GM21367 (cell line): ENCODE results near the gene DHDH.

Experiments
- ATAC-seq: cut with Tn5 transposase; IDR thresholded peaks from one replicate; pipeline ENCODE4 v1.9.1; 2021; ENCODE audit not compliant: unreplicated experiment

Gene DHDH

DNA sequence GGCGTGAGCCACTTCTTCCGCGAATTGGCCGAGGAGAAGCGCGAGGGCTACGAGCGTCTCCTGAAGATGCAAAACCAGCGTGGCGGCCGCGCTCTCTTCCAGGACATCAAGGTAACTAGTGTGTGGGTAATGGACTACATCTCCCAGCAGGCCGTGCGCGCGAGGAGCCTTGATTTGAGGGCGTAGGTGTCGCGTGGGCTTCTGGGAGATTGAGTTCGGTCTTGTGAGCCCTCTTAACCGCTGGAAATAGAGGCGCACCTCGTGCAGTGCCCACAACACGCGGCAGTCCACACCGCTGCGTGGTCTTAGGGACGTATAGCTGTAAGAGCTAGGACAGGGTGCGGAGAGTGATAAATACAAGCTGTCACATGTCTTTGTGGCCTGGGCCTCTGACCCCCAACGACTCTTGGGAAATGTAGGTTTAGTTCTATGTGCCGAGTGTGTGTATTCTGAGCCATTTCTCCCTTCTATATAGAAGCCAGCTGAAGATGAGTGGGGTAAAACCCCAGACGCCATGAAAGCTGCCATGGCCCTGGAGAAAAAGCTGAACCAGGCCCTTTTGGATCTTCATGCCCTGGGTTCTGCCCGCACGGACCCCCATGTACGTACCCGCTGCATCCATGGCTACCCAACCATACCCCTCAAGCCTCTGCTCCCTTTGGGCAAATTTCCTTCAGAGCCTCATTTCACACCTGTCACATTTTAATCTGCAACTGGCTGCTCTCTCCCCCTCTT is 32.5 kb downstream of the DHDH start:
- ATAC-seq = no peak

- no peak for ATAC-seq
Observed at GRCh38 chr19:48966541-48967345, 33.2 kb downstream of the DHDH start.

GRCh38 chr19:48967346-48968178 is 34.1 kb downstream of the DHDH start:
- ATAC-seq = no peak

GRCh38 chr19:48968179-48968661 is 34.7 kb downstream of the DHDH start:
- ATAC-seq = no peak

GRCh38 chr19:48968813-48969218 is 35.3 kb downstream of the DHDH start:
- no peak for ATAC-seq

DNA sequence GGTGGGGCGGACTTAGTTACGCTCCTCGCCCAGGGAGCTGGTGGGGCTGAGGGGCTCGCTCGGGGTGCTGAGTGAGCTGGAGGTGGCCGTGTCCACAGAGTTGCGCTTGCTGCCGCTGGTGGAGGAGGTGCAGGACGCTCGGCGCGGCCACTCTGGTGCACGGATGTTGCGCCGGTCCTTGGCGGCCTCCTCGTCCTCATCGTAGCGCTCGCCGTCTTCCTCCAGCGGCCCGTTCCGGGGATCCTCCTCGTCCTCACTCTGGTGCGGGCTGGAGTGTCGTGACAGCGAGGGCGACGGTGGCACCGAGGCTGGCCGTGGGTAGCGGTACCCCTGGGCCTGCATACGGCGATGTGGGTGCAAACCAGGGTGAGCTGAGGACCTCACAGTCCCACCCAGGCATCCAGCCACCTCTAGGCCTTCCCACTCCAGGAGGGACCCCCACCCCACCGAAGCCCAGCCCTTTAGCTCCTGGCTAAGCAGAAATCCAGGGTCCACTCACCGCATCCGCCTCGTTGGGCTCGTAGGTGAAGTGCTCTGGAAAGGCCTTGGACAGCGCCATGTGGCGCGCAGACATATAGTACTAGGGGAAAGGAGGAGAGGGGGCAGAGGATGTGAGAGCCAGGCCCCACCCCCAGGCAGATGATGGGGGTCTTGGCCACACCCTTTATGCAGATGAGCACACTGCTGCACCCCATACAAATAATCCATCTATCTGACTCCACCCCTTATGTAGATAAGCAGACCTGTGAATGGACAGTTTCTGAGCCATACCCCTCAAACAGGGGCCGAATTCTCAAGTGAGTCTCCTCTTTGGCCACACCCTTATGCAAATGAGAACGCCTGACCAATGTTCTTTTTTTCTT is 36.0 kb downstream of the DHDH start:
- no peak for ATAC-seq

DNA sequence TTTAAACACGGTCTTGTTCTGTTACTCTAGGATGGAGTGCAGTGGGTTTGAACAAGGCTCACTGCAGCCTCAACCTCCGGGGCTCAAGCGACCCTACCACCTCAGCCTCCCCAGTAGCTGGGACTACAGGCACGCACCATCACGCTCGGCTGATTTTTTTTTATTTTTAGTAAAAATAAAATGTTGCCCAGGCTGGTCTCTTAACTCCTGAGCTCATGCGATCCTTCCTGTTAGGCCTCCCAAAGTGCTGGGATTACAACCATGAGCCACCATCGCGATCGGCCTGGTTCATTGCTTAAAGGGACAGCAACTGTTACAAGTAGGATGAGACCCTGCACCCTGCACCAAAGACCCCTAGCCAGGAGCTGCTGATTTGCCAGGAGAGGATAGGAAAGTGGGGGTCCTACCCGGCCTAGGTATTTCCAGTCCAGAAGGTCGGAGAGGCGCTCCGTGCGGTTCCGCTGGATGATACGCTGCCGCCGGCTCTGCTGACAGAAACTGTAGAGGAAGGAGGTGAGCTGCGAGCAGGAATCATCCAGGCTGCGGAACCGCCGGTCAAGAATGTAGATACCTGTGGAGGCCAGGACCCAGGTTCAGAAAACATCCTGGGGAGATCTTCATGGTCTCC is 36.8 kb downstream of the DHDH start:
- no peak for ATAC-seq

- ATAC-seq = no peak
Observed at GRCh38 chr19:48970923-48971395, 37.5 kb downstream of the DHDH start.

DNA sequence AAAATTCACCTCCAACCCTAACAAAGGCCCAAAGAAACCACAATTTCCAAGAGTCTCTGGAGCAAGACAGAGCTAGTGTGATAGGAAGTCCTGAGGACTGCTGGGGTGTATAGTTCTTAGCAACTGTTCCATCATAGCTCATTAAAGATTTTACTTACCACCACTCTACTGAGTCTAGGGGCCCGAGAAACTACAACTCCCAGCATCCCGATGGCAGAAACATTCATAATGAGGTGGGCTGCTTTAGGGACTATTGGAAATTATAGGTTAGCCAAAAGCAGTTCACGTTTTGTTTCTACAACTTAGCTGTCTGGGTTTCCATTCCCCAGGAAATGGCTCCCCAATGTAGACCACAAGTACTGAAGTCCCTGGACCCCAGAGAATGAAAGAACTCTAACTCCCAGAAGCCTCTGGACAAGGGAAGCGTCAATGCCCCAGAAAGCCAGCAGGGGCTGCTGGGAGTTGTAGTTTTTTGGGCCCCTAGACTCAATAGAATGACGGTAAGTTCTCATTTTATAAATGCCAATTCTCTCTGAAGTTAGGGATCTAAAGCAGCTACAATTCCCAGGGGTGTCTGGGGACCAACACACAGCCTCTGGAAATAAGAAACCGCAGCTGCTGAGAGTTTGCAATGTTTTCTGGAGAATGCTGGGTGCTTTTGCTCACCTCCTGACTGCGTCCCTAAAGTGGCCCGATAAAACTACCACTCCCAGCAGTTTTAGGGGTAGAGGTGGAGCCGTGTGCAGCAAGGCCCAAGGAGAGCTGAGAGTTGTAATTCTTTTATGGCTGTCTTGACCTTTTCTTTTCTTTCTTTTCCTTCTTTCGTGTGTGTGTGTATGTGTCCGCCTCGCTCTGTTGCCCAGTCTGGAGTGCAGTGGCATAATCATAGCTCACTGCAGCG is 42.7 kb downstream of the DHDH start:
- ATAC-seq = no peak

GRCh38 chr19:48977061-48977460 is 43.6 kb downstream of the DHDH start:
- no peak for ATAC-seq

DNA sequence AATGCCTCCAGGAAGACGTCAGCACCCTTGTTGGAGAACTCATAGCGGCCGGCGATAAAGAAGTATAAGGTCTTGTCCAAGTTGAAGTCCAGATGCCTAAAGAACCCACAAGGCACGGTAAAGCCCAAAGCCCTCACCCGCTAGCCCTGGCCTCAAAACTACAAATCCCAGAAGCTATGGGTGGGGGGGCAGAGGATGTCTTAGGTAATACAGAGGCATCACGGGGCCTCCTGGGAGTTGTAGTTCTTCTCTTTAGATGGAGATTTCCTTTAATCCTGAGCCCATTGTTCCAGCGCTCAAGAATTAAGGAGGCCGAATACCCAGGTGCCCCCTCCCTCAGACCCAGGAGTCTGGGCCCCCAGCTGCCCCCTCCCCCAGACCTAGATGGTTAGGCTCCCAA is 48.8 kb downstream of the DHDH start:
- ATAC-seq = no peak

GRCh38 chr19:48985711-48986110 is 52.2 kb downstream of the DHDH start:
- no peak for ATAC-seq

- ATAC-seq = no peak
Observed at GRCh38 chr19:48986211-48986610, 52.7 kb downstream of the DHDH start.

GRCh38 chr19:48987323-48987722 is 53.8 kb downstream of the DHDH start:
- no peak for ATAC-seq

DNA sequence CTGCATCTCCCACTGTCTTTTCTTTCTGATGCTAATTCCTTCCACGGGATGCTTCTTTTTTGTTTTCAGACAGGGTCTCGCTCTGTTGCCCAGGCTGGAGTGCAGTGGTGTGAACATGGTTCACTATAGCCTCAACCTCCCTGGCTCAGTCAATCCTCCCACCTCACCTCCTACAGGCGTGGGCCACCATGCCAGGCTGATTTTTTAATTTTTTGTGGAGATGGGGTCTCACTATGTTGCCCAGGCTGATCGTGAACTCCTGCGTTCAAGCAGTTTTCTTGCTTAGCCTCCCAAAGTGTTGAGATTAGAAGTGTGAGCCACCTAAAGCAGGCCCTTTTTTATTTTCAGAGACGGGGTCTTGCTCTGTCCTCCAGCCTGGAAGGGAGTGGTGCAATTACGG is 54.8 kb downstream of the DHDH start:
- no peak for ATAC-seq

- ATAC-seq = no peak
Observed at GRCh38 chr19:48988860-48989259, 55.4 kb downstream of the DHDH start.

DNA sequence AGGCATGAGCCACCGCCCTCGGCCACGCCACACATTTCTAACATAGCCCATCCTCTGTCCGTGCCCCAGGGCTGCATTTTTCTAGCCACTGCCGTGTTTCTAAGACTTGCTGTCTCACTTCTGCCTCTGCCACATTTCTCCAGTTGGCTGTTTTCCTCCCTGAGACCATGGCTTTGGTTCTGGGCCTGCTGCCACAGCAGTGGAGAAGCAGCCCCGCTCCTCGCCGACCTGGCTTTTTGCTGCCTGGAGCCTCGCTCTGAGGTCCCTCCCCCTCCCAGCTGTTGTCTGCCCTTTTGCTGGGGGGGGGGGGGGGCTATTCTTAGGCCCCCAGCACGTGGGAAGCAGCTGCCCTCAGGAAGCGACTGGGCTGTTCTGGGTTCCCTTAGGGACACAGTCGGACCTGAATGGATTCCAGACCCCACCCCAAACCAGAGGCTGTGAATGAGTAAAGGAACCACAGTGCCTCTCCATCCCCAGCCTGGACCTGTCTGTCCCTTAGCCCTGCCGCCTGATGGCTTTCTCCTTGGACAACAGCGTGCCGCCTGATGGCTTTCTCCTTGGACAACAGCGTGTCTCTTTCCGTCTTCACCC is 56.3 kb downstream of the DHDH start:
- ATAC-seq = no peak

- ATAC-seq = no peak
Observed at GRCh38 chr19:48990400-48990799, 56.9 kb downstream of the DHDH start.
